NCI-H2107 treated with DMSO at 0.1 percent for 48 hours (cell line): ENCODE measurements around the gene AGPAT2.

Experiments
- DNase-seq: peaks from one replicate; lab custom pipeline; 2025; ENCODE audit not compliant: unreplicated experiment; lab: John Stamatoyannopoulos, UW

The AGPAT2 gene

GRCh38 chr9:136664000-136664915, 23.0 kb downstream of the AGPAT2 start:
- no peak for DNase-seq

- no peak for DNase-seq
These were observed 24.3 kb downstream of the AGPAT2 start, which contains the start of gene EGFL7 for GRCh38 chr9:136662656-136663581. TSS of gene EGFL7 (plus strand) at chr9:136662916. CDS start at chr9:136668283, 5,367 bp downstream.

DNA sequence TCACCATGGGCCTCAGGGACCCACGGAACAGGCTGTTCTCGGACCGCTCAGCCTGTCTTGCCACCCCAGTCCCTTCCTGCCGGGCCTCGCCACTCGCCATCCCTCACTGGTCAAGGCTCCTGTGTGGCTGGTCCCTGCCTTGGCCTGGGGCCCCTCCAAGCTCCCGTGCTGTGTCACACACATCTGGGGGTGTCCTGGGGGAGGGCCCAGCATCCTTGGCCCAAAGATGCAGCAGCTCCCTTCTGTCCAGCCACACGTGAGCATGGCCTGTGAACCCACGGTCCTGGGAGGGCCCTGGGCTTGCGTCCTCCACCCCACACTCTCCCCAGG, 25.0 kb downstream of the AGPAT2 start:
- no peak for DNase-seq

- DNase-seq: no peak
These were observed 25.5 kb downstream of the AGPAT2 start for GRCh38 chr9:136661641-136662325.

DNA sequence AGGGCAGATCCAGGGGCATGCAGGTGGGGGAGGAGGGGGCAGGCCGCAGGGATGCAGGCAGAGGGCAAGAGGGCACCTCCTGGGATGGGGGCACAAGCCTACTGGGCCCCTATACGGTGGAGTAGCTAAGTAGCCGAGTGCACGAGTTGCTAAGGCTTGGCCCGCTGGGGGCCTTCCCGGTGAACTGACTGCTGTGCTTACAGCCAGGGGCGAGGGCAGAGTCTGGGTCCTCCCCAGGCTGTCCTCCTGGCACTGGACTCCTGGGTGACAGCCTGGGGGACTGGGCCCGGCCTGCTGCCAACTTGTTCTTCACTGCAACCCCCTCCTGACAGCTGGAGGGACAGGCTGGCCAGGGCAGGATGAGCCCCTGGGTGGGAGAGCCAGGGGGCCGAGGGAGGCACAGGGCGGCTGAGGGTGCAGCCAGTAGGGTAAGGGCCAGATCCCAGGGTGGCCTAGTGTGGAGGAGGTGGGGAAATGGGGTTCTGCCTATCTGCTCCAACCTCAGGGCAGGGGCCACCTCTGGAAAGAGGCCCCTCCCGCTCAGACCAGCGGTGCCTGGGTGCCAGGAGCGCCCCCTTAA, 26.2 kb downstream of the AGPAT2 start:
- no peak for DNase-seq

DNA sequence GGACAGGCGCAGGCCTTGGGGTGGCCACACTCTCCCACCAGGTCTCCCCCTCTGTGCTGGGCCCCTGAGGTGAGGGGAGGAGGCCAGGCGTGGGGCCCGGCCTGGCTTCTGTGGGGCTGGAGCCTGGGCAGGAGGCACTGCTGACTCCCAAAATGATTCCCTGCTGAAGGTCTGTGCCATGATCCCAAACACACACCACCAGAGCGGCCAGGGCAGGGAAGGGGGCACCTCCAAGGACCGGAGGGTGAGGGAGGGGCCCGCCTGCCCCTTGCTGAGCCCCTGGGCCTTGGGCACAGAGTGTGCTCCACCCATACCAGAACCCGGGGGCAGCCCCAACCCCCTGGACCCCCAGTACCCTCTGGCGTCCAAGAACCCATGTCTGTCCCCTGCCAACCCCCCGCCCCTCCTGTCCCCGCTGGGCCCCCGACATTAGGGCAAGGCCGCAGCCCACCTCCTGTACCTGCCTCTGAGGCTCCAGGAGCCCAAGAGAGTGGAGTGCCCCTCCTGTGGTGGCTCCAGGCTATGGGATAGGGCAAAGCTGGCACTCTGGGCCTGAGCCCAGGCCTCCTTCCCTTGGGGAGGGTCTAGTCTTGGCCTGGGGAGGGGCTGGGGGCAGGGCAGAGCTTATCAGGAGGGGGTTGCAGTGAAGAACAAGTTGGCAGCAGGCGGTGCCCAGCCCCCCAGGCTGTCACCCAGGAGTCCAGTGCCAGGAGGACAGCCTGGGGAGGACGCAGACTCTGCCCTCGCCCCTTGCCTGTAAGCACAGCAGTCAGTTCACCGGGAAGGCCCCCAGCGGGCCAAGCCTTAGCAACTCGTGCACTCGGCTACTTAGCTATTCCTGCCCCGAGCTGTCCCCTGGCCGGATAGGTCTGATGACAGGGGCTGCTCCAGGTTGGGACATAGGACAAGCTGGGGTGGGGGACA, 27.1 kb downstream of the AGPAT2 start:
- DNase-seq: no peak

GRCh38 chr9:136658849-136659535, 28.3 kb downstream of the AGPAT2 start:
- DNase-seq: no peak

DNA sequence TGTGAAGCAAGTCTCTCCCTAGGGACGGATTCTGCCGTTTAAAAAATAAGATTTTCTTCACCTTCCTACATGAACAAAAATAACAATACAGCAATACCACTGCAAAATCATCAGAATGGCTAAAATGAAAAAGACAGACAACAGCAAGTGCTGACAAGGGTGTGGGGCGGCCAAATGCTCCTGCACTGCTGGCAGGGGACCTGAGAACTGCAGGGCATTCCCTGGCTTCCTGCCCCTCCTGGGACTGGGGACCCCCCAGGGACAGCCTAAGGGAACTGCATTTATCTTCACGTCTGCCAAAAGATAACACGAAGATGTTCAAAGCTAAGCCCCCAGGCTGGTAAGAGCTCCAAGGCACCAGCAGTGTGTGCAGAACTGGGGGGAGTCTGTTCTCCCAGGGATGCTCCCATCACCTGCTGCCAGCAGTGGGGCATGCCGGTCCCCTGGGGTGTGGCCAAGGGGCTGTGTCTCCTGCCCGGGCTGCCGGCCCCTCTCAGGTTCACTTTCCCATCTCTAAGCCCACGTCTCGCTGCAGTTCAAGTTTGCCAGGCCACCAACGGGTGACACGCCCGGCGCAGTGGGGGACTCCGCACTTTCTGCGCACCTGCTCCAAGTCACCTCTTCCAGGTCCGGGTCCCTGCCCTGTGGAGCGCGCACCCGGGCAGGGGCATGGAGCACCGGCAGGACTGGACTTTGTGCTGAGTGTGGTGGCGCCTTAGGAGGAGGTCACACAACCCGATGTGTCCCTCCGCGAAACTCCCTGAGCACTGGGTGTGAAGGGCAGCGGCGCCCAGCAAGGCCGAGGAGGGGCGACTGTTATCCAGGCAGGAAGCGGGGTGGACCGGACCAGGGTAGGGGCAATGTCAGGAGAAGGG, 29.0 kb downstream of the AGPAT2 start:
- DNase-seq: no peak

GRCh38 chr9:136656795-136657611, 30.3 kb downstream of the AGPAT2 start:
- DNase-seq: no peak

DNA sequence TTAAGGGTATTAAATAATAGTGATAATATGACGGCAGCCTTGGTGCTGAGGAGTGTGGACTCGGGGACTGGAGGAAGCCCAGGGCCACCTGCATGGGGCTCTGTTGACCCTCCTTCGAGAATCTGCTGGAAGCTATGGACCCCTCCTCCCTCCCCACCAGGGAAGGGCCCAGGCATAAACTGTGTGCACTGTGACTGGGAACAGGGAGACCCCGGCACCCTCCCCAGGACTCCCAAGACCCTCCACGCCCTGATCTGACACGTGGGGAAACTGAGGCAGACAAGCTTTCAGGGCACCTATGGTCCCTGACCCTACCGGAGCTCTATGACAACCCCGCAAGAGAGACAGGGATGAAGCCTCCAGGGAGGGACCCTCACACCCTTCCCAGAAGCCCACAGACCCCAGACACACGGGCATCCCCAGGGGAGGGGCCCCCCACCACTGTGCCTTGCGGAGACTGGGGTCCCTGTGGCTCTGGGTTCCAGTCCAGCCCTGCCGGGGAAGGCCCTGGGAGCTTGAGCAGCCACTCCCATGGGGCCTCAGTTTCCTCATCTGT, 31.0 kb downstream of the AGPAT2 start:
- no peak for DNase-seq

DNA sequence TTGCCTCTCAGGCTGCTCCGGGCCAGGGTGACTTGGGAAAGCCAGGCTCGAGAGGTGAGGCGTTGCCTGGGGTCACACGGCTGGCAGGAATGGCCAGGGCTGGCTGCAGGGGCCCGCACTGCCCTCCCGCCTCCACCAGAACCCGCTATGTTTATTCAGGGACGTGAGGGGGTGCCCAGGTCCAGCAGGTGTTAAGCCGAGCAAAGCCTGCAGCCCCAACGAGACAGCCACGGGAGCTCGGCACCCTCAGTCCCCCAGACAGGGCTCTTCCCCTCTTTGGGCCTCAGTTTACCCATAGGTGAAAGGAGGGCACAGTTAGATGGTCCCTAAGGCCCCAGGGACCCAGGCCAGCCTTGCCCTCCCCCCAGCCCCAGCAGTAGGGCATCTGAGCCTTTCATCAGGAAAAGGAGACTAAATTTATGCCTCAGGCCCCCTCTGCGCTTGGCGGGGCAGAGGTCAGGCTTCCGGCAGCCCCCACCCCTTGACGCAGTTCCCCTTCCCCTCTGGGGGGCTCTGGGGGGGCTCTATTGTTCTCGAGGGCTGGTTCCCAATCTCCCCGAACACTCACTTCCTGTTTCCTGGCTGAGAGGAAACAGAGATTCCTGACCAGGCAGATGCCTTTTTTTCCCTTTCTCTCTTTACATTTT, 31.6 kb downstream of the AGPAT2 start:
- DNase-seq: no peak

DNA sequence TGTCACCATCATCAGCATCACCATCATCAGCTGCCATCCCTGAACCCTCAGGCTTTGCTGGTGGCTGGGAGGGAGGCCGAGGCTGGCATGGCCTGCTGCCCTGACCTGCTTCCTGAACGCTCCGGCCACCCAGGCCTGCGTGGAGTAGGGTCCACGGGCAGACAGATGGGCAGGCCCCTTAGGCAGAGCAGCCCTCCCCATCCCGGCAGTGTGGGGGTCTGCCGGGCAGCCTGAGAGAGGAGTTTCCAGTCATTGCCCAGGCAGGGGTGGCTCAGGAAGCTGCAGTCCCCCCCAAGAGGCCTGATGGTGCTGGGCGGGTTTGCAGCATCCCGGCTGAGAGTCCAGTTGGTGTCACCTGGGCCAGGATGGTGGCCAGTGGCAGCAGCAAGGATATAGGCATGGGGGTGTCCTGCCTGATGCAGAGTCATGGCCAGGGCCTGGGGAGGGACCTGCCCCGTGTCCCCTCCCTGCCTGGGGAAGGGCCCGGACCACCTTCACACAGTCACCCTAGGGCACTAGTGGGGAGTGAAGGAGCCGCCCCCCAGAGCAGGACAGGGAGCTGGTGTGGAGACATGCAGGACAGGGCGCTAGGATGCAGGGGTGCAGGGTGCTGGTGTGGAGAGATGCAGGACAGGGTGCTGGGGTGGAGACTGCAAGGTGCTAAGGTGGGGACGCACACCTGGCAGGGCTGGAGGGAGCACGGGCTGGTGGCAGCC, 32.3 kb downstream of the AGPAT2 start:
- DNase-seq: no peak

GRCh38 chr9:136653323-136654079, 33.8 kb downstream of the AGPAT2 start:
- DNase-seq: no peak

DNA sequence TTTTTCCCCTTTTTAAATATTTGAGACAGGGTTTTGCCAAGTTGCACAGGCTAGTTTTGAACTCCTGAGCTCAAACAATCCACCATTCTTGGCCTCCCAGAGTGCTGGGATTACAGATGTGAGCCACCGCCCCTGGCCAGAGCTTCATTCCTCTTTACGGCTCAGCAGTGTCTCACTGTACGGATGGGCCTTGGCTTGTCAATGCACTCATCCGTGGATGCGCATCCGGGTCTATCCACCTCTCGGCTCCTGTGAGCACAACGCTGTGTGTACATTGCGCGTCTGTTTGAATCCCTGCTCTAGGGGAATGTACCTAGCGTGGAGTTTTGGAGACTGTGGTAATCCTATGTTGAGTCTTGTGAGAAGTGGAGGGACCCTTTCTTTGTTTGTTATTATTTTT, 35.4 kb downstream of the AGPAT2 start:
- no peak for DNase-seq

GRCh38 chr9:136650648-136651047, 36.6 kb downstream of the AGPAT2 start:
- no peak for DNase-seq
